SK-N-MC (cell line): ENCODE data around the gene SORBS2.

Source experiments
- DNase-seq: peaks from one replicate; pipeline ENCODE4 v3.0.0-alpha.2; 2011; ENCODE audit warnings: low read depth, low spot score
- H3K27ac ChIP-seq: fragments of 200-600 bp; sonication (generic); 2 replicates; pipeline ENCODE4 v1.5.1; 2016; ENCODE audit warnings: mixed run types
- H3K36me3 ChIP-seq: fragments of 200-600 bp; sonication (generic); 2 replicates; pipeline ENCODE4 v1.6.1; 2017; ENCODE audit warnings: antibody characterized with exemption, low read length, mixed read lengths; ENCODE audit not compliant: insufficient read depth
- H3K4me3 ChIP-seq: fragments of 200-600 bp; sonication (generic); 2 replicates; pipeline ENCODE4 v1.5.1; 2016
- H3K9ac ChIP-seq: fragments of 200-600 bp; sonication (generic); 2 replicates; pipeline ENCODE4 v1.8.0; 2017; ENCODE audit warnings: mixed run types, mixed read lengths; ENCODE audit not compliant: insufficient read length
- H3K9me3 ChIP-seq: fragments of 200-600 bp; sonication (generic); 2 replicates; pipeline ENCODE4 v1.6.1; 2017; ENCODE audit warnings: low read depth, mild to moderate bottlenecking, antibody characterized with exemption, low read length, moderate library complexity, mixed read lengths
- EZH2 ChIP-seq: fragments of 200-600 bp; sonication (generic); IDR thresholded peaks from one replicate; pipeline ENCODE4 v1.6.1; 2017; ENCODE audit warnings: antibody characterized with exemption
- FOXP2 ChIP-seq: optimal IDR thresholded peaks from 2 replicates; pipeline ENCODE3; 2011; ENCODE audit warnings: mild to moderate bottlenecking, moderate library complexity; ENCODE audit not compliant: insufficient read depth; ENCODE audit errors: extremely low read length, control extremely low read depth
- POLR2AphosphoS5 ChIP-seq: IDR thresholded peaks from 2 replicates; pipeline ENCODE4 v1.6.1; 2012; ENCODE audit warnings: mild to moderate bottlenecking, low read depth, low read length, borderline replicate concordance

Gene SORBS2

DNA sequence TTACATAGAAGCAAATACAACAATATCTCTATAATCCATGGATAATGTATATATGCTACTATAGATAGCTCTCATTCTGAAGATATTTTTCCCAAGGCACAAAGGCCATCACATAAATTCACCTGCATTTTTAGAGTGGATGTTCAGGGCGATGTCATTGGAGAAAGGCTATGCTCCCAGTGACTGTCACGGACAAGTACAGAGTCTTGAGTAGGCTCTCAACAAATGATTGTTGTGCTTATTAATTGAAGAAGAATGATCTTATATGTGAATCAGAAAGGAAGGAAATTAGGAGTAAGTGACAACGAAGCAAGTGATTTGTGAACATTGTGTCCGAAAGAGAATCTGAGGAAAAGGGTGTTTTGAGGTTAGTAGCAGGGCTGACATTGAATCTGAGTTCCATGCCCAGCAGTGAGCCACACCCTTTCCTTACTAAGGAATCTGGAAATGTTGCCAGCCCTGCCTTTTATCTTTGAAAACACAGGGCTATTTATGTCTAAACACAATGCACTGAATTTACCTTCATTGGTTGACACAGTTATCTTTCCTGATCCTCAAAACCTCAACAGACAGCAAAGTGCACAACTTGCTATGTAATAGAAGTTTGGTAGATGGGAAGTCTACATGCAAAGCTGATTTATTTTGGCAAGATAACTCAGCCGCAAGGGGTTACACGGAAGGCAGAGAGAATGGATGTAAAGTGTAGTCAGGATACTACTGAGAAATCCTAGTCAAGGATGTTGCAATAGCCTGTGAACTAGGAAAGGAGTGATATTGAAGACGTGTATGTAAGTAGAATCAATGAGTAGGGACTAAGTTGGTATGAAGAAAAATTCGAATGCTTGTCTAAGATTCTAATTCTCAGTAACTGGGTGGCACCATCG, 50.4 kb downstream of the SORBS2 start:
- Histone ChIP-seq H3K9ac (no peak overlapping the region), H3K36me3 (no peaks in the 10 kb centered on the region), H3K4me3 (no peak overlapping the region), H3K9me3 (no peaks in the 10 kb centered on the region), H3K27ac (no peak overlapping the region)
- no peak for DNase-seq
- no peak for TF ChIP-seq POLR2AphosphoS5
- no peak for TF ChIP-seq EZH2
- TF ChIP-seq FOXP2 = no peak

DNA sequence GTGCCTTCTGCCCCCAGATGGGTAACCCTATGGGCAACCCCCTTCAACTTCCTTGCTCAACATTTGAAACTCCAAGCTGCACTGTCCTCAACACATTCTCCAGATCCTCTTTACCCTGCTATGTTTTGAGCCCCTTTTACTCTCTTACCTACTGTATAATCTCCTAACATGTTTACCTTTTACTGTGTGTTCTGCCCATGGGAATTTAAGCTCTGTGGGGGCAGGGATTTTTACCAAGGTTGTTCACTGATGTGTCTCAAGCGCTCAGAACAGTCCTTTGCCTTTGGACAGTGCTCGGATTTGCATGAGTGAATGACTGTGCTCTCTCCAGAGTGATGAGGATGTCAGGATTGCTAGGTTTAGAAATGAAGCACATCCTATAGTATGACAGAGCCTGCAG, 53.2 kb downstream of the SORBS2 start:
- no peak overlapping the region for H3K27ac ChIP-seq
- H3K4me3 ChIP-seq = no peak overlapping the region
- no peaks in the 10 kb centered on the region for H3K36me3 ChIP-seq
- DNase-seq = no peak
- no peak overlapping the region for H3K9ac ChIP-seq
- no peak for TF ChIP-seq EZH2
- no peak for TF ChIP-seq FOXP2
- no peak for TF ChIP-seq POLR2AphosphoS5
- H3K9me3 ChIP-seq = no peaks in the 10 kb centered on the region

DNA sequence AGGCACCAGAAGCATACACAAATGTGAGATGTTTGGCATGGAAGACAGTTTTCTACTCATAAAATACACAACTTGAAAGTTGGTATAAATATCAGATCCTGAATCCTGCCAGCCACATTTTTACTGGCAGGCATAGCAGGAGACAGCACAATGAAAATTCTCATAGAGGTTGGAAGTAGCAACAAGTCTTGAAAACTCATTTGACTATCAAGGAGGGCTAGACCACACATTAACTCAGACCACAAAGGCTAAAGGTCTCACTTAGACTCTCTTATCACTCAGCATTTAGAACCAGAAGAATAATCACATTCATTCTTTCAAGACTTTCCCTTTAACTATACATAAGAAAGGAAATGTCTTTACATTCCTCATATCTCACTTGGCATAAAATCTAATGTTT, 56.5 kb downstream of the SORBS2 start:
- TF ChIP-seq EZH2 = no peak
- TF ChIP-seq POLR2AphosphoS5 = no peak
- no peak for TF ChIP-seq FOXP2
- Histone ChIP-seq H3K4me3 (no peak overlapping the region), H3K36me3 (no peaks in the 10 kb centered on the region), H3K27ac (no peak overlapping the region), H3K9ac (no peak overlapping the region), H3K9me3 (no peaks in the 10 kb centered on the region)
- DNase-seq = no peak

DNA sequence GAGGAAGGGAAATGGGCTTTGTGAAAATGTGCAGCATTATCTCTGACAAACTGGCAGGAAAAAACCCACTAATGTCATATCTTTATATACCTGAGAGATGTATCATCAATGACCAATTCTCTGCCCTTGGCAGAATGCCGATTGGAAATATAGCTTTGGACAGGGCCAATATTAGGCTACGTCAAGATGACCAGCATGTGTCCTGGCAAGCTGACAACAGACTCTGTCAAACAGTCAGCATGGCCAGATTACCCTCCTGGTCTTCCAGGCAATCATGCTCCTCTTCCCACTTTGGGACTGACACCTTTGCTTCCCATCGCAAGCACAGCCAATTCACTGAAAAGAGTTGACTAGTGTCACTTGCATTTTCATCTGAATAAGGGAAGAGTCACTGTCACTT, 57.0 kb downstream of the SORBS2 start:
- TF ChIP-seq FOXP2 = no peak
- TF ChIP-seq POLR2AphosphoS5 = no peak
- no peak for TF ChIP-seq EZH2
- H3K9me3 ChIP-seq = no peaks in the 10 kb centered on the region
- no peak overlapping the region for H3K9ac ChIP-seq
- H3K27ac ChIP-seq = no peak overlapping the region
- no peak for DNase-seq
- H3K4me3 ChIP-seq = no peak overlapping the region
- no peaks in the 10 kb centered on the region for H3K36me3 ChIP-seq

DNA sequence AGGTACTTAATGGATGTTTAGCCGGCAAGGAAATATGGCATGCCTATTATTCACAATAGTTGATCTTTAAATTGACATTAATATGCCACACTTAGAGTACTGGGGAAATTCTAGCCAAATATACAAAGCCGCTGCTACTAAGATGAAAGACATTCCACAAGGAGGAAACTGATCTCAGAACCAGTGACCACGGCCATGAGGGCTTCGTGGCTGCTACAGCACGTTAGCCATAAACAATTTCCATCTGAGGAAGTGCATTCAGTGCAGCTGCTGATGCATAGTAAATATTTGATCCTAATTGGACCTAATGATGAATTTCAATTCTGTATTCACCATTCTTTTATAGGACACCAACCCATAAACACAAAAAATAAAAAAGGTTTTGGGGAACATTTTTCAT, 59.1 kb downstream of the SORBS2 start:
- H3K9ac ChIP-seq = no peak overlapping the region
- no peak for DNase-seq
- H3K36me3 ChIP-seq = no peaks in the 10 kb centered on the region
- no peak overlapping the region for H3K27ac ChIP-seq
- H3K9me3 ChIP-seq = no peaks in the 10 kb centered on the region
- TF ChIP-seq EZH2 (no peak), POLR2AphosphoS5 (no peak), FOXP2 (no peak)
- no peak overlapping the region for H3K4me3 ChIP-seq

DNA sequence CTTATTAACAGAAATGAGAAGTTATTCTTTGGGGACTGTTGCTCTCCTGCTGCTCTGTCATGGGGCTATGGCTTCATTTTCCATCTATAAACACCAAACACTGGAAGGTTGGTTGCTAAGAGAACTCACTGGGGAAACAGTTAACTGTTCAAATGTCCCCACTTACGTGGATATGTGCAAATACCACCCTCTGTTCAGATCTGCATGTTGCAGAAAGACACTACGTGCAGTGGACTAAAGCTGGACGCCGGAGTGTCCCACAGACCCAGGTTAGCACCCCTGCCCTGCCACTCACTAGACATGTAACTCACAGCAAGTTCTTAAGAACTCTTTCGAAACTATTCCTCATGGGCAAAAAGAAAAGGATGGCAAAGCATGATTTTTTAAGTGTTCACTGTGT, 62.1 kb downstream of the SORBS2 start:
- TF ChIP-seq FOXP2 (no peak), POLR2AphosphoS5 (no peak), EZH2 (no peak)
- Histone ChIP-seq H3K9ac (no peak overlapping the region), H3K36me3 (no peaks in the 10 kb centered on the region), H3K4me3 (no peak overlapping the region), H3K27ac (no peak overlapping the region), H3K9me3 (no peaks in the 10 kb centered on the region)
- DNase-seq = no peak

DNA sequence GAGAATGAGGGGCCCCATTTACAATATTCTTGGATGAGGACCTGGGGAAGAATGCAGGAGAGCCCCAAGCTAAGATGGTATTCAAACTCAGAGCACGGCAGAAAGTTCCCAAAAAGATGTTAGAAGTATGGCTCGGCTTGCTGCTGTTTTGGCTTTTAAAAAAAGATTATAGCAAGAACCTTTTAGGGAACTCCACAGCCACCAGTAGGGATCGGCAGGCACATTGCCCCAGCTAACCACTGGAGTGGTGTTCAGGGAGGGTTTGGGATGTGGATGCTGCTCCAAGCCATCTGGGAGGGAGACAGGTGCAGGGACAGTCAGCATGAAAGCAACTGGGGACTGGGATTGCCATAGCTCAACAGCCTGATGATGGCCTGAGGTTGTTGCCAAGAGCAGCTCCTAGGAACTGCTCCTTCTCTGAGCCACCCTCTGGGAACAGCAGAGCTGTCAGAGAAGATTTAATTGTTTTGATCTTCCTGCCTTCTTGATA, 63.0 kb downstream of the SORBS2 start:
- no peak for DNase-seq
- H3K36me3 ChIP-seq = no peaks in the 10 kb centered on the region
- H3K9ac ChIP-seq = no peak overlapping the region
- no peaks in the 10 kb centered on the region for H3K9me3 ChIP-seq
- H3K27ac ChIP-seq = no peak overlapping the region
- H3K4me3 ChIP-seq = no peak overlapping the region
- no peak for TF ChIP-seq FOXP2

DNA sequence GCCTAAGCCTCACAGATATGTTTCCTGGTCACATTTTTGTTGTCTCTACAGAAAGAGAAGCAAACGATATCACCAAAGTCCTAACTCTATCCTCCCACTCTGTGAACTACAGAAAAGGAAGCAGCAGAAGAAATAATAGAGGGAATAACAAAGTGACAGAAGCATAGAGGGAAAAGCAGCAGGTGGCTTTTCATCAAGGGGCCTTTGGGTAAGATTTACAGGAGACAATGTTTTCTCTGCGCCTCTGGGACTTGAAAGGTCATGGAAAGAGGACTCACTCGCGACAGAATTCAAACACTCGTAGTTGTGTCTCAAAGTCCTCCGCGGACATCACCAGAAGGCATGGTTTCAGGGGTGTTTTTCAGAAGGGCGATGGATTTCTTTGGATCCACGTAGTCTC, 66.1 kb downstream of the SORBS2 start:
- Histone ChIP-seq H3K9me3 (no peaks in the 10 kb centered on the region), H3K9ac (no peak overlapping the region), H3K27ac (no peak overlapping the region), H3K4me3 (no peak overlapping the region), H3K36me3 (no peaks in the 10 kb centered on the region)
- TF ChIP-seq FOXP2 (no peak), EZH2 (no peak), POLR2AphosphoS5 (no peak)
- no peak for DNase-seq
